IPS-20b (cell line): ENCODE measurements around the gene CCDC83.
"Not testable (repeated sequence)": the region's sequence is repeated elsewhere in the genome, so short reads cannot be mapped to it uniquely, and the experiment has no call there.

Source experiments
- H3K27ac ChIP-seq: one replicate; pipeline ENCODE4 v1.5.1; 2013; ENCODE audit warnings: low read length
- H3K27me3 ChIP-seq: 2 replicates; pipeline ENCODE4 v1.6.1; 2013; ENCODE audit warnings: mild to moderate bottlenecking, low read length, inconsistent platforms; ENCODE audit not compliant: insufficient read depth
- H3K36me3 ChIP-seq: 2 replicates; pipeline ENCODE4 v1.6.1; 2013; ENCODE audit warnings: low read depth, mild to moderate bottlenecking, inconsistent platforms, low read length, moderate library complexity; ENCODE audit not compliant: insufficient read depth
- H3K4me1 ChIP-seq: 2 replicates; pipeline ENCODE4 v1.6.1; 2013; ENCODE audit warnings: mild to moderate bottlenecking, control low read depth, inconsistent platforms, low read length, moderate library complexity; ENCODE audit not compliant: insufficient read depth
- H3K4me3 ChIP-seq: 2 replicates; pipeline ENCODE4 v1.5.1; 2013; ENCODE audit warnings: mild to moderate bottlenecking, low read length, inconsistent platforms
- H3K9ac ChIP-seq: 2 replicates; pipeline ENCODE4 v1.6.1; 2013; ENCODE audit warnings: low read depth, mild to moderate bottlenecking, inconsistent platforms, low read length, moderate library complexity
- H3K9me3 ChIP-seq: 2 replicates; pipeline ENCODE4 v1.6.1; 2013; ENCODE audit warnings: mild to moderate bottlenecking, low read depth, low read length, inconsistent platforms; ENCODE audit not compliant: insufficient read depth

CCDC83 gene

DNA sequence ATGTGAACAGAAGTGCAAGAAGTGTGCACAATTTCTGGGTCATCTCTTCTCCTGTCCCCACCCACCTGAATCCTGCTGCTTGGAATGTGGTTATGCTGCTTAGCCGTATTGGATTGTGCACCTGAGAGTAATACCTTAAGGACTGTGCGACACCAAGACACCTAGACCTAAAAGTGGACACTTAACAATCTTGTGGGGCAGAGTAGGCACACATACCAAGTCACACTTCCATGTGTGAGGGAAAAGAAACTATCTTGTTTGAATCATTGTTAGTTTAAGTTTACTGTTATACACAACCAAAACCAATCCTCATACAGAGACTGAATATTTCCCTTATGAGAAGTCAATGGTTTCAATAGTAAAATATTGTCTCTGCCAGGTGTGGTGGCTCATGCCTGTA is 93.7 kb downstream of the CCDC83 start:
- H3K9me3 ChIP-seq: peaks cover 8% of the 10 kb centered on the region
- no peaks in the 10 kb centered on the region for H3K36me3 ChIP-seq
- H3K27ac ChIP-seq: no peak overlapping the region
- H3K4me1 ChIP-seq: no peaks in the 10 kb centered on the region
- no peak overlapping the region for H3K4me3 ChIP-seq
- no peaks in the 10 kb centered on the region for H3K27me3 ChIP-seq
- H3K9ac ChIP-seq: no peak overlapping the region

DNA sequence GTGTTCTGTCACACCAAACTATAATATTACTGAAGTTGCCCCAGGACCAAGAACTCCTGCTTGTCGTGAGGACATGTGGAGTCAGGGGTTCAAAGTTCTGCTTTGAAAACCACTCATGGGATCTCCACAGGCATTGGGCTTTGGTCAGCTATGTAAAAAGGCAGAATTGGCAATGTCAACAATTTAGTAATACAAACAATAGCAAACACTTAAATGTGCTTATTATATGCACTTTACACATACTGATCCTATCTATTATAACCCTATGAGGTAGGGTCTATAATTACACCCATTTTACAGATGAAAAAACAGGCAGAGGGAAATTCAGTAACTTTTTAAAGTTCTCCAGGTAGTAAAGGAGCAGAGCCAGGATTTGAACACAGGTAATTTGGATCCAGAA is 94.6 kb downstream of the CCDC83 start:
- H3K9me3 ChIP-seq: peaks cover 8% of the 10 kb centered on the region
- H3K36me3 ChIP-seq: no peaks in the 10 kb centered on the region
- no peaks in the 10 kb centered on the region for H3K27me3 ChIP-seq
- H3K9ac ChIP-seq: no peak overlapping the region
- no peak overlapping the region for H3K27ac ChIP-seq
- H3K4me3 ChIP-seq: no peak overlapping the region
- H3K4me1 ChIP-seq: no peaks in the 10 kb centered on the region

DNA sequence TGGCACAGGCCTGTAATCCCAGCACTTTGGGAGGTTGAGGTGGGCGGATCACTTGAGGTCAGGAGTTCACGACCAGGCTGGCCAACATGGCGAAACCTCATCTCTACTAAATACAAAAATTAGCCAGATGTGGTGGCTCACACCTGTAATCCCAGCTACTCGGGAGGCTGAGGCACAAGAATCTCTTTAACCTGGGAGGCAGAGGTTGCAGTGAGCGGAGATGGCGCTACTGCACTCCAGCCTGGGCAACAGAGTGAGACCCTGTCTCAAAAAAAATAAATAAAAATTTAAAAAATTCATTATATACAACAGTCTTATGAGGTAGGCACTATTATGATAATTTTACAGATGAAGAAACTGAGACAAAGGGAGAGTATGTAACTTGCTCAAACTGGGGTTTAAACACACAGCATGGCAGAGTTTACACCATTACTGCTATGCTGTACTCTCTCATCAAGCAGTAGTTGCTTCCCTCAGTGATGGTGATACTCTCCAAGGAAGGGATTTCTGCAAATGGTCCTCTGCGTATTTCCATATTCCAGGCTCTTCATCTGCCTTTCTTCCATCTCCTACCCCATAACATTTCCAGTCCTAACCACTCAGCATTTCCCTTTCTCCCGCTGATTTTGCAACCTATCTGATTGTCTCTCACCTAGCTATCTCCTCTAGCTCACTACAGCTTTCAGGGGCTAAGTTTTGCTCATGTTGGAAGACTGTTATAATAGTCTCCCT is 95.3 kb downstream of the CCDC83 start:
- H3K27ac ChIP-seq: no peak overlapping the region
- no peaks in the 10 kb centered on the region for H3K4me1 ChIP-seq
- H3K36me3 ChIP-seq: 0 out of 2 replicates have a peak, but pooled peaks cover under 1% of the 10 kb centered on the region
- peaks cover 2% of the 10 kb centered on the region for H3K9me3 ChIP-seq
- no peak overlapping the region for H3K4me3 ChIP-seq
- no peak overlapping the region for H3K9ac ChIP-seq
- H3K27me3 ChIP-seq: no peaks in the 10 kb centered on the region

- H3K36me3 ChIP-seq: peaks cover 6% of the 10 kb centered on the region; the same call in 1 of the 2 replicates
- no peak overlapping the region for H3K27ac ChIP-seq
- no peaks in the 10 kb centered on the region; the same call in 1 of the 2 replicates for H3K4me1 ChIP-seq
- no peaks in the 10 kb centered on the region for H3K27me3 ChIP-seq
- no peak overlapping the region for H3K4me3 ChIP-seq
- H3K9ac ChIP-seq: no peak overlapping the region
- no peaks in the 10 kb centered on the region; the same call in 1 of the 2 replicates for H3K9me3 ChIP-seq
Measured at GRCh38 chr11:85951049-85951405, 95.8 kb downstream of the CCDC83 start.

DNA sequence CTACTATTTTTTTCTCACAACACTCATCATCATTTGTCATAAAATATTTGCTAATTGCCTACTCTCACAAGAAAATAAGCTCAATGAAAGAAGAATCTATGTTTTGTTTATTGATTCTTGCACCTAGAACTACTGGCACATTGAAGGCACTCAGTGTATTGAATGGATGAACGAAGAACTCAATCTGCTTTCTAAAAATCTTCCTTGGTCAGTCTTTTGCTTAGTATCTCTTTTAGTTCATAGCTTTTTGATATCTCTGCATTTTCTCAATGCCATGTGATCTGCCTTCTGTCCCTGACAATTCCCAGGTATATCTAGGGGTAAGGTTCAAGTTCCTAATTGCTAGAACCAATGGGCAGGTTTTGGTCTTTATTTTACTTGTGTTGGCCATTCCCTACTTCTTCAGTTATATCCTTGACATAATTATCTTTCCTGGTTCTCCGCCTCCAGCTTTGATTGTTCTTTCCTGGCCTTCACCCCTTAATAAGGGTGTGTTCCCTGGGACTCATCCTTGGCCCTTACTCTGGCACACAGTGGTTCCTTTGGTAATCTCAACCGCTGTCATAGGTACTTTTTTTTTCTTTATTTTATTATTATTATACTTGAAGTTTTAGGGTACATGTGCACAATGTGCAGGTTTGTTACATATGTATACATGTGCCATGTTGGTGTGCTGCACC is 96.4 kb downstream of the CCDC83 start:
- Histone ChIP-seq H3K27ac (no peak overlapping the region), H3K9me3 (no peaks in the 10 kb centered on the region; the same call in 1 of the 2 replicates), H3K36me3 (peaks cover 11% of the 10 kb centered on the region; the same call in 1 of the 2 replicates), H3K9ac (no peak overlapping the region), H3K4me1 (no peaks in the 10 kb centered on the region; the same call in 1 of the 2 replicates), H3K27me3 (no peaks in the 10 kb centered on the region), H3K4me3 (no peak overlapping the region)

- H3K4me1 ChIP-seq, H3K4me3 ChIP-seq: not testable (repeated sequence)
- H3K36me3 ChIP-seq: peaks cover 17% of the 10 kb centered on the region; the same call in 1 of the 2 replicates
Measured at GRCh38 chr11:85952108-85952485, 96.9 kb downstream of the CCDC83 start.

DNA sequence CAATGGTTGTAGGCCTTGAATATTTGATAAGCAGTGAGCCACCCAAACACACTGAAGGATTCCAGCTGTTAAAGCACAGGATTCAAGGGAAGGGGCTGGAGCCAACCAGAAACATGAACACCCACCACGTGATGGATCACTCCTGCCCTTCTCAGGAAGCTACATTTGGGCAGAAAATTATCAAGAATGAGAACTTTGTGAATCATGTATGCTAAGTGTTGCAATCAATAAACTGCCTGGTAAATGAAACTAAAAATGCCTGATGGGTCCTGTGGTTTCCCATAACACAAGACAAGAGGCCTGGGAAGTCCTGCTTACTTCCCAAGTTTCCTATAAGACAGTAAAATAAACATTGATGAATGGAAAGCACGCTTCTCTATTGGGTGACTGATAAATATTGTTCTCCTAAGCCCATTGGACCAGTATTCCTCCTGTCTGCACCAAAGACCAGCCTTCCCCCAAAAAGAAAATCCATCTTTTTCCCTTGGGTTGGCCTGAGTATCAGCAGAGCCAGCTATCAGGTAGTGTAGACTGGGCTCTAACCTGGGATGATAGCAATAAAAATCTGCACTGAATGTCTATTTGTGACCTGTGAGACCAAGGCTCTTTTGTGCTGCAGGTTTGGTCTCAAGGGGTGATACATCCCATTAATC is 98.4 kb downstream of the CCDC83 start:
- Histone ChIP-seq H3K27ac (no peak overlapping the region), H3K9ac (no peak overlapping the region), H3K4me3 (no peak overlapping the region), H3K27me3 (no peaks in the 10 kb centered on the region), H3K4me1 (no peaks in the 10 kb centered on the region; the same call in 1 of the 2 replicates), H3K36me3 (peaks cover 30% of the 10 kb centered on the region), H3K9me3 (no peaks in the 10 kb centered on the region; the same call in 1 of the 2 replicates)

More at GRCh38 chr11:85952108-85952485, 96.9 kb downstream of the CCDC83 start:
- not testable (repeated sequence) for H3K27ac ChIP-seq, H3K9me3 ChIP-seq, H3K9ac ChIP-seq, H3K27me3 ChIP-seq

- H3K4me1 ChIP-seq: no peaks in the 10 kb centered on the region; the same call in 1 of the 2 replicates
- H3K27me3 ChIP-seq: no peaks in the 10 kb centered on the region
- peaks cover 40% of the 10 kb centered on the region for H3K36me3 ChIP-seq
- no peak overlapping the region for H3K27ac ChIP-seq
- no peak overlapping the region for H3K9ac ChIP-seq
- no peaks in the 10 kb centered on the region; the same call in 1 of the 2 replicates for H3K9me3 ChIP-seq
- no peak overlapping the region for H3K4me3 ChIP-seq
Measured at GRCh38 chr11:85955531-85955930, 100.3 kb downstream of the CCDC83 start.

- Histone ChIP-seq H3K27me3 (no peaks in the 10 kb centered on the region), H3K9me3 (no peaks in the 10 kb centered on the region), H3K36me3 (peaks cover 69% of the 10 kb centered on the region), H3K27ac (no peak overlapping the region), H3K4me1 (peaks cover 4% of the 10 kb centered on the region; the same call in 1 of the 2 replicates), H3K4me3 (no peak overlapping the region), H3K9ac (no peak overlapping the region)
Measured at GRCh38 chr11:85960678-85961077, 105.5 kb downstream of the CCDC83 start.

GRCh38 chr11:85961130-85961529 is 105.9 kb downstream of the CCDC83 start:
- no peak overlapping the region for H3K4me3 ChIP-seq
- no peaks in the 10 kb centered on the region for H3K9me3 ChIP-seq
- H3K4me1 ChIP-seq: peaks cover 4% of the 10 kb centered on the region; the same call in 1 of the 2 replicates
- H3K9ac ChIP-seq: no peak overlapping the region
- peaks cover 65% of the 10 kb centered on the region for H3K36me3 ChIP-seq
- no peak overlapping the region for H3K27ac ChIP-seq
- no peaks in the 10 kb centered on the region for H3K27me3 ChIP-seq

- no peak overlapping the region for H3K9ac ChIP-seq
- peaks cover 62% of the 10 kb centered on the region for H3K36me3 ChIP-seq
- H3K4me3 ChIP-seq: no peak overlapping the region
- no peak overlapping the region for H3K27ac ChIP-seq
- H3K4me1 ChIP-seq: peaks cover 4% of the 10 kb centered on the region; the same call in 1 of the 2 replicates
- H3K27me3 ChIP-seq: no peaks in the 10 kb centered on the region
- H3K9me3 ChIP-seq: no peaks in the 10 kb centered on the region
Measured at GRCh38 chr11:85961930-85962363, 106.8 kb downstream of the CCDC83 start.
